ENCODE data around the gene TPMT. TPM values are rescaled to one million over a fixed set of nuclear protein-coding genes. Genes with fewer than 3 reads are reported as not detected.

Gene TPMT
- total and polyA plus RNA-seq, 2 of the 13 experiments (the other 11 are each of a cell fraction or from before 2014, with no cell fraction given): 11.1 to 22.8 TPM

- TF ChIP-seq ZNF446 (CRISPR knock-in tag; IDR thresholded peaks at IDR 0.05): no peak
- no peak for TF ChIP-seq FOXK2 (IDR thresholded peaks at IDR 0.05)
- TF ChIP-seq, protein P1, sequence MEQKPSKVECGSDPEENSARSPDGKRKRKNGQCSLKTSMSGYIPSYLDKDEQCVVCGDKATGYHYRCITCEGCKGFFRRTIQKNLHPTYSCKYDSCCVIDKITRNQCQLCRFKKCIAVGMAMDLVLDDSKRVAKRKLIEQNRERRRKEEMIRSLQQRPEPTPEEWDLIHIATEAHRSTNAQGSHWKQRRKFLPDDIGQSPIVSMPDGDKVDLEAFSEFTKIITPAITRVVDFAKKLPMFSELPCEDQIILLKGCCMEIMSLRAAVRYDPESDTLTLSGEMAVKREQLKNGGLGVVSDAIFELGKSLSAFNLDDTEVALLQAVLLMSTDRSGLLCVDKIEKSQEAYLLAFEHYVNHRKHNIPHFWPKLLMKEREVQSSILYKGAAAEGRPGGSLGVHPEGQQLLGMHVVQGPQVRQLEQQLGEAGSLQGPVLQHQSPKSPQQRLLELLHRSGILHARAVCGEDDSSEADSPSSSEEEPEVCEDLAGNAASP (CRISPR knock-in tag; IDR thresholded peaks at IDR 0.05; ENCODE audit: borderline replicate concordance): 0 out of 2 replicates have a peak, but pooled peaks have one; percentile 8
- TF ChIP-seq, protein P2, sequence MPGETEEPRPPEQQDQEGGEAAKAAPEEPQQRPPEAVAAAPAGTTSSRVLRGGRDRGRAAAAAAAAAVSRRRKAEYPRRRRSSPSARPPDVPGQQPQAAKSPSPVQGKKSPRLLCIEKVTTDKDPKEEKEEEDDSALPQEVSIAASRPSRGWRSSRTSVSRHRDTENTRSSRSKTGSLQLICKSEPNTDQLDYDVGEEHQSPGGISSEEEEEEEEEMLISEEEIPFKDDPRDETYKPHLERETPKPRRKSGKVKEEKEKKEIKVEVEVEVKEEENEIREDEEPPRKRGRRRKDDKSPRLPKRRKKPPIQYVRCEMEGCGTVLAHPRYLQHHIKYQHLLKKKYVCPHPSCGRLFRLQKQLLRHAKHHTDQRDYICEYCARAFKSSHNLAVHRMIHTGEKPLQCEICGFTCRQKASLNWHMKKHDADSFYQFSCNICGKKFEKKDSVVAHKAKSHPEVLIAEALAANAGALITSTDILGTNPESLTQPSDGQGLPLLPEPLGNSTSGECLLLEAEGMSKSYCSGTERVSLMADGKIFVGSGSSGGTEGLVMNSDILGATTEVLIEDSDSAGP (CRISPR knock-in tag; IDR thresholded peaks at IDR 0.05; ENCODE audit: borderline replicate concordance): peak; percentile 81; the same call in 1 of the 2 replicates
- peak; percentile 49; the same call in 1 of the 2 replicates for TF ChIP-seq ZNF44 (CRISPR knock-in tag; IDR thresholded peaks at IDR 0.05)
- no peak for TF ChIP-seq ZNF660 (CRISPR knock-in tag; IDR thresholded peaks at IDR 0.05; ENCODE audit: borderline replicate concordance, low read depth)
- TF ChIP-seq ISX (CRISPR knock-in tag; conservative IDR thresholded peaks at IDR 0.05): 0 out of 2 replicates have a peak, but pooled peaks have one; percentile 7
- no peak for TF ChIP-seq ZNF12 (CRISPR knock-in tag; IDR thresholded peaks at IDR 0.05)
- no peak for TF ChIP-seq NR0B2 (CRISPR knock-in tag; IDR thresholded peaks at IDR 0.05)
- no peak for TF ChIP-seq MBNL3 (CRISPR knock-in tag; conservative IDR thresholded peaks at IDR 0.05)
- TF ChIP-seq RBM22 (optimal IDR thresholded peaks at IDR 0.05; ENCODE audit: low read length): no peak
- no peak for TF ChIP-seq AGO1 (IDR thresholded peaks at IDR 0.05; ENCODE audit: low read depth, low read length, poor library complexity, severe bottlenecking)
- TF ChIP-seq ZNF501 (CRISPR knock-in tag; IDR thresholded peaks at IDR 0.05): peak; percentile 61
- no peak for TF ChIP-seq EEA1 (CRISPR knock-in tag; IDR thresholded peaks at IDR 0.05; ENCODE audit: borderline replicate concordance)
- TF ChIP-seq ZNF20 (CRISPR knock-in tag; IDR thresholded peaks at IDR 0.05): peak; percentile 96
- TF ChIP-seq SMARCE1 (IDR thresholded peaks at IDR 0.05; ENCODE audit: borderline replicate concordance): no peak
- TF ChIP-seq KAT8 (CRISPR knock-in tag; IDR thresholded peaks at IDR 0.05): peak; percentile 53; the same call in 1 of the 2 replicates
- TF ChIP-seq TMF1 (CRISPR knock-in tag; IDR thresholded peaks at IDR 0.05; ENCODE audit: low read depth): 0 out of 2 replicates have a peak, but pooled peaks have one; percentile 28
- TF ChIP-seq ZNF609 (CRISPR knock-in tag; IDR thresholded peaks at IDR 0.05; ENCODE audit: borderline replicate concordance): peak; percentile 32; the same call in 1 of the 2 replicates
These were observed 1.1 kb upstream of the TPMT start (continued) for GRCh38 chr6:18155864-18156421.

Data from HepG2 (cell line).